Frontal cortex (tissue), 4 donors: ENCODE measurements around the gene FAM181B. TPM values are rescaled to one million over a fixed set of nuclear protein-coding genes. Genes with fewer than 3 reads are reported as not detected.

Experiments
- DNase-seq, 2 donors: peaks; one replicate each; pipeline ENCODE4 v3.0.0; 2012; ENCODE audit warnings: low spot score in 2 of 2
- FAIRE-seq: peaks from 2 replicates; lab custom pipeline; 2012; peaks lifted over from hg19 to GRCh38; lab: Jason Lieb, UNC
- total RNA-seq: library from RNA; depleted of rRNA; stranded (reverse); fragments of >200 nt; gene quantifications from one replicate; pipeline ENCODE4 v1.2.3, GENCODE V29; 2014
- donor health status: control.
- donor health status: control.
- donor health status: control.

FAM181B gene
- total RNA-seq, result 13.0 TPM

DNA sequence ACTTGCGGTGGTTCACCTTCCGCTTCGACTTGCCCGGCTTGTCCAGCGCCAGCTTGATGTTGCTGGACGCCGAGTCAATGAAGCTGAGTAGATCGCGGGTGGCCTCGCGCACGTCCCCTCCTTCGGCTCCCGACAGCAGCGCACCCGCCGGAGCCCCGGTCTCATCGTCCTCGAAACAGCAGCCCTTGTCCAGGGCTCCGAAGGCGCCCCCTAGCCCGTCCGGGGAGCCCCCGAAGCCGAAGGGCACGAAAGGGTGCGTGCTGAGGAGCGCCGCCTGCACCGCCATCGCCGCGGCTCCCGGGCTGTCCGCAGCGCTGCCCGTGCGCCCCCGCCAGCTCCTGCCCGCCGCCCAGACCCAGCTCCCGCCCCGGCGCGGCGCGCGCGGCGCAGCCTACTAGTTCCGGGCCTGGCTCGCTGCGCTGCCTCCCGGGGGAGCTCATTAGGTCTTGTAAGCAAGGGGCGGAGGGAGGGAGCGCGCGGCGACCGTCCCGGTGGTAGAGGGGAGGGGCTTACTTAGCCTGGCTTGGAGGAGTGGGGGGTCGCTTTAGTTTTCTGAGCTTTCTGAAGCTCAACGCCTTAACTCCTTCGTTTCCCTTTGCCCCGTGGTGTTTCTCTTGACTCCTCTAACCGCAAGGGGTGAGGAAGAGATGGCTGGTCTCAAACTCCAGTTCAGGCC, at the start of gene FAM181B:
TSS of gene FAM181B (minus strand) at position 421 of the 676 bp plus-strand sequence. CDS start at position 286, 135 bp downstream.
- FAIRE-seq (no peak), DNase-seq (peak; percentile 77 to 82)

- DNase-seq (no peak), FAIRE-seq (no peak)
Measured at GRCh38 chr11:82782825-82783374, 49.2 kb upstream of the FAM181B start.

- FAIRE-seq (no peak), DNase-seq (no peak)
Measured at GRCh38 chr11:82778776-82779175, 45.1 kb upstream of the FAM181B start.

- DNase-seq (no peak), FAIRE-seq (no peak)
Measured at GRCh38 chr11:82776377-82776776, 42.7 kb upstream of the FAM181B start.

DNA sequence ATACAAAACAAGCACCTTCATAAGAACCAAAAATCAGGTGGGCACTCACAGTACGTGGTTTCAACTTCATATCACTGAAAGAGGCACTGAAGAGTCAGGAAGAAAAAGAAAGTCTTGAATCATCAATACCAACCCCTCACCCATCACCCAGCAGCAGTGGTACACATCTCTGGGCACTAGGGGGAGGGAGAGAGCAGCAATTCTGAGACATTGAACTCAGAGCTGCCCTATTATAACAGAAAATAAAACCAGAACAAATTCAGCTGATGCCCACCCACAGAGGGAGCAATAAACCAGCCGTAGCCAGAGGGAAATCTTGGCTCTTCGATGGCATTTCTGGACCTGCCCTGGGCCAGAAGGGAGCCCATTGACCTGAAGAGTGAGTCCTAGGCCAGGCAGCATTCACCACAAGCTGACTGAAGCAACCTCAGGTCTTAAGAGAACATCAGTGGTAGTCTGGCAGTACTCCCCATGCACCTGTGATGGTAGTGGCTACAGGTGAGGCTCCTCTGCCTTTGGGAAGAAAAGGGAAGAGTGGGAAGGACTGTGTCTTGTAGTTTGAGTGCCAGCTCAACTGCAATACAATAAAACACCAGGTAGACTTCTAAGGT, 42.2 kb upstream of the FAM181B start:
- no peak for DNase-seq

GRCh38 chr11:82775218-82775617, 41.6 kb upstream of the FAM181B start:
- FAIRE-seq (peak; percentile 47), DNase-seq (no peak)

More for the DNA sequence above, 42.2 kb upstream of the FAM181B start:
- no peak for FAIRE-seq

DNA sequence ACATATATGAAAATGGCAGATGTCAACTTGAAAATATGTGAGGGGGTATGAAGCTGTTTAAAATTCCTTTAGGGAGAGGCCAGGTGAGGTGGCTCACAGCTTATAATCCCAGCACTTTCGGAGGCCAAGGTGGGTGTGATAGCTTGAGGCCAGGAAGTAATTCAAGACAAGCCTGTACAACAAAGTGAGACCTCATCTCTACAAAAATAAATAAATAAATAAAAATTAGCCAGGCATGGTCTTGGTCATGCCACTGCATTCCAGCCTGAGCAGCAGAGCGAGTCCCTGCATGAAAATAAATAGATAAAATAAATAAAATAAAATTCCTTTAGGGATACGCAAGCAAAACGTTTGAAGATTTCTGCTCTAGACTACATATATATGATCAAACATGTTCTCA, 38.1 kb upstream of the FAM181B start:
- no peak for FAIRE-seq

GRCh38 chr11:82767123-82767522, 33.5 kb upstream of the FAM181B start:
- no peak for FAIRE-seq
- DNase-seq, result no peak

More for the DNA sequence above, 38.1 kb upstream of the FAM181B start:
- no peak for DNase-seq

- FAIRE-seq (no peak), DNase-seq (no peak)
Measured at GRCh38 chr11:82765466-82766034, 31.9 kb upstream of the FAM181B start.

DNA sequence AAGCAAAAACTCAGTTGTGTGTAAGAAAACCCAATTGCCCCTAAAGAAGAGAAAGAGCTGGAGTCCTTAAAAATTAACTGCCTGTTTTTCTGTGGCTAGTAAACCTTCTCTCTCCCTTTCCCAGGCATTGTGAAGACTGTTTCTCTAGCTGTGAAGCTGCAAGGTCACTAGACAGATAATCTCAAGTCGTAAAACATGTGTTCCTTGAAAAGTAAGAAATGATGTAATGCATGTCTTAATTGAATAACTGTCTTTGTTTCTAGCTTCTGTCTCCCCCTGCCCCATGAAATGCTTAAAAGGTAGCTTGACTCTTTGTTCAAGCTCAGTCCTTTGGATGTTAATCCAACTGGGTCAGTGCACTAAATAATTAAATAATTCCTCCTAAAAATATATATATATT, 29.5 kb upstream of the FAM181B start:
- no peak for FAIRE-seq

GRCh38 chr11:82759649-82760048, 26.0 kb upstream of the FAM181B start:
- DNase-seq, result no peak
- no peak for FAIRE-seq

More for the DNA sequence above, 29.5 kb upstream of the FAM181B start:
- no peak for DNase-seq

GRCh38 chr11:82757660-82758357, 24.1 kb upstream of the FAM181B start:
- FAIRE-seq (no peak), DNase-seq (no peak)

GRCh38 chr11:82756765-82757639, 23.3 kb upstream of the FAM181B start:
- FAIRE-seq, result no peak
- DNase-seq, result peak in 1 of 2 donors; percentile 33

DNA sequence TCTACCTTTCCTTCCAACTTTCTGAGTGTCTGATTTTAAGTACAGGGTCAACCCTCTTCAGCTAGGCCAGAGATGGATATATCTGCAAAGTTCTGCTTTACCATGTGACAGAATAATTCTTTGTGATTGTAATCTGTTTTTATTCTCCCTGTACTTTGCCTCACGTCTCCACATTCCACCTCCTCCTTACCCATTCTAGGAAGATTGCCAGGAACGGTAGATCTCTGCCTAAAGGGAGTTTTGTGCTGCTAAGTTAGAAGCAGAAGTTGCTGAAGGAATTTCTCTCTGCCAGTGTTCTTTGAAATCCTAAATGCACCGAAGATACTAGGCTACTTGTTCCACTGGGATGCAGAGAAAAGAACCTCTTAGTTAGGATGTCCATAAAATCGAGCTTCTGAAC, 20.7 kb upstream of the FAM181B start:
- FAIRE-seq (no peak), DNase-seq (no peak)

GRCh38 chr11:82753921-82754320, 20.3 kb upstream of the FAM181B start:
- no peak for DNase-seq
- FAIRE-seq, result no peak

DNA sequence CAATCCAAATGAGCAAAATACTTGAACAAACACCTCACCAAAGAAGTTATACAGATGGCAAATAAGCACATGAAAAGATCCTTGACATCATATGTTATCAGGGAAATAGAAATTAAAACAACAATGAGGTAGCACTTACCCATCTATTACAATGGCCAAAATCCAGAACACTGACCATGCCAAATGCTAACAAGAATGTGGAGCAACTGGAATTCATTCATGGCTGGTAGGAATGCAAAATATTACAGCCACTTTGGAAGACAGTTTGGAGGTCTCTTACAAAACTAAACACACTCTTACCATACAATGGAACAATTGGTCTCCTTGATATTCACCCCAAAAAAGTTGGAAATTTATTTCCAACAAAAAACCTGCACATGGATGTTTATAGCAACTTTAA, 19.1 kb upstream of the FAM181B start:
- DNase-seq, result no peak
- FAIRE-seq, result no peak

GRCh38 chr11:82750643-82751139, 17.0 kb upstream of the FAM181B start:
- FAIRE-seq, result no peak
- DNase-seq, result no peak

GRCh38 chr11:82747471-82747870, 13.8 kb upstream of the FAM181B start:
- no peak for FAIRE-seq
- DNase-seq, result no peak

GRCh38 chr11:82738091-82738490, 4.4 kb upstream of the FAM181B start:
- no peak for FAIRE-seq
- no peak for DNase-seq
